ENCODE results near the gene RAB17.

The RAB17 gene

GRCh38 chr2:237602409-237602808 lies 11.9 kb upstream of the RAB17 start:
- Histone ChIP-seq H3K79me2 (ENCODE audit: low read length) (no peaks in the 10 kb centered on the region), H3K36me3 (replicated peaks; ENCODE audit: low read depth, low read length) (no peaks in the 10 kb centered on the region), H3K4me2 (ENCODE audit: low read length) (no peak overlapping the region), H2AFZ (ENCODE audit: low read depth, low read length) (no peak overlapping the region), H3K27ac (ENCODE audit: low read length) (no peak overlapping the region), H3K9me3 (ENCODE audit: insufficient read depth, low read length) (no peaks in the 10 kb centered on the region), H3K4me3 (ENCODE audit: low read length) (no peak overlapping the region), H3K27me3 (ENCODE audit: low read depth, low read length) (no peaks in the 10 kb centered on the region), H3K4me1 (ENCODE audit: low read length) (no peaks in the 10 kb centered on the region), H3K9ac (ENCODE audit: low read length) (no peak overlapping the region), H4K20me1 (ENCODE audit: insufficient read depth, low read length) (no peaks in the 10 kb centered on the region)
- TF ChIP-seq CTCF (IDR thresholded peaks at IDR 0.05; ENCODE audit: low read depth, low read length) (no peak), EZH2phosphoT487 (IDR thresholded peaks at IDR 0.05; ENCODE audit: low read depth) (no peak)

- Histone ChIP-seq H3K4me3 (ENCODE audit: low read length) (no peak overlapping the region), H3K9ac (ENCODE audit: low read length) (no peak overlapping the region)
These were observed 11.1 kb upstream of the RAB17 start for GRCh38 chr2:237601453-237602116.

GRCh38 chr2:237600205-237600846 lies 9.8 kb upstream of the RAB17 start:
- Histone ChIP-seq H3K4me3 (ENCODE audit: low read length) (no peak overlapping the region), H3K4me1 (ENCODE audit: low read length) (no peaks in the 10 kb centered on the region), H3K9me3 (ENCODE audit: insufficient read depth, low read length) (no peaks in the 10 kb centered on the region), H3K9ac (ENCODE audit: low read length) (no peak overlapping the region), H3K4me2 (ENCODE audit: low read length) (no peak overlapping the region), H3K27ac (ENCODE audit: low read length) (no peak overlapping the region), H2AFZ (ENCODE audit: low read depth, low read length) (no peak overlapping the region), H4K20me1 (ENCODE audit: insufficient read depth, low read length) (no peaks in the 10 kb centered on the region), H3K27me3 (ENCODE audit: low read depth, low read length) (no peaks in the 10 kb centered on the region), H3K36me3 (replicated peaks; ENCODE audit: low read depth, low read length) (no peaks in the 10 kb centered on the region), H3K79me2 (ENCODE audit: low read length) (no peaks in the 10 kb centered on the region)
- TF ChIP-seq EZH2phosphoT487 (IDR thresholded peaks at IDR 0.05; ENCODE audit: low read depth) (no peak), CTCF (IDR thresholded peaks at IDR 0.05; ENCODE audit: low read depth, low read length) (no peak)

More at GRCh38 chr2:237601453-237602116, 11.1 kb upstream of the RAB17 start:
- TF ChIP-seq CTCF (IDR thresholded peaks at IDR 0.05; ENCODE audit: low read depth, low read length): no peak
- TF ChIP-seq EZH2phosphoT487 (IDR thresholded peaks at IDR 0.05; ENCODE audit: low read depth): no peak
- Histone ChIP-seq H3K4me1 (ENCODE audit: low read length) (no peaks in the 10 kb centered on the region), H2AFZ (ENCODE audit: low read depth, low read length) (no peak overlapping the region), H3K4me2 (ENCODE audit: low read length) (no peak overlapping the region), H3K27me3 (ENCODE audit: low read depth, low read length) (no peaks in the 10 kb centered on the region), H4K20me1 (ENCODE audit: insufficient read depth, low read length) (no peaks in the 10 kb centered on the region), H3K27ac (ENCODE audit: low read length) (no peak overlapping the region), H3K79me2 (ENCODE audit: low read length) (no peaks in the 10 kb centered on the region), H3K9me3 (ENCODE audit: insufficient read depth, low read length) (no peaks in the 10 kb centered on the region), H3K36me3 (replicated peaks; ENCODE audit: low read depth, low read length) (no peaks in the 10 kb centered on the region)

- no peak overlapping the region for H2AFZ ChIP-seq (ENCODE audit: low read depth, low read length)
- H3K9ac ChIP-seq (ENCODE audit: low read length): no peak overlapping the region
- no peaks in the 10 kb centered on the region for H4K20me1 ChIP-seq (ENCODE audit: insufficient read depth, low read length)
- no peak overlapping the region for H3K4me3 ChIP-seq (ENCODE audit: low read length)
- no peaks in the 10 kb centered on the region for H3K79me2 ChIP-seq (ENCODE audit: low read length)
- H3K4me1 ChIP-seq (ENCODE audit: low read length): no peaks in the 10 kb centered on the region
- no peaks in the 10 kb centered on the region for H3K9me3 ChIP-seq (ENCODE audit: insufficient read depth, low read length)
- H3K4me2 ChIP-seq (ENCODE audit: low read length): no peak overlapping the region
- TF ChIP-seq EZH2phosphoT487 (IDR thresholded peaks at IDR 0.05; ENCODE audit: low read depth) (no peak), CTCF (IDR thresholded peaks at IDR 0.05; ENCODE audit: low read depth, low read length) (no peak)
- H3K36me3 ChIP-seq (replicated peaks; ENCODE audit: low read depth, low read length): no peaks in the 10 kb centered on the region
- H3K27ac ChIP-seq (ENCODE audit: low read length): no peak overlapping the region
- H3K27me3 ChIP-seq (ENCODE audit: low read depth, low read length): no peaks in the 10 kb centered on the region
These were observed 9.1 kb upstream of the RAB17 start for GRCh38 chr2:237599465-237600110.

All from OCI-LY3 (cell line).